GM19240 (cell line): Measurements from ENCODE around the gene RNF168.
"Not testable (repeated sequence)": the region's sequence is repeated elsewhere in the genome, so short reads cannot be mapped to it uniquely, and the experiment has no call there.

Source experiments
- DNase-seq: peaks from one replicate; pipeline ENCODE4 v3.0.0; 2011; ENCODE audit warnings: low spot score; ENCODE audit not compliant: insufficient read length

Gene RNF168

DNA sequence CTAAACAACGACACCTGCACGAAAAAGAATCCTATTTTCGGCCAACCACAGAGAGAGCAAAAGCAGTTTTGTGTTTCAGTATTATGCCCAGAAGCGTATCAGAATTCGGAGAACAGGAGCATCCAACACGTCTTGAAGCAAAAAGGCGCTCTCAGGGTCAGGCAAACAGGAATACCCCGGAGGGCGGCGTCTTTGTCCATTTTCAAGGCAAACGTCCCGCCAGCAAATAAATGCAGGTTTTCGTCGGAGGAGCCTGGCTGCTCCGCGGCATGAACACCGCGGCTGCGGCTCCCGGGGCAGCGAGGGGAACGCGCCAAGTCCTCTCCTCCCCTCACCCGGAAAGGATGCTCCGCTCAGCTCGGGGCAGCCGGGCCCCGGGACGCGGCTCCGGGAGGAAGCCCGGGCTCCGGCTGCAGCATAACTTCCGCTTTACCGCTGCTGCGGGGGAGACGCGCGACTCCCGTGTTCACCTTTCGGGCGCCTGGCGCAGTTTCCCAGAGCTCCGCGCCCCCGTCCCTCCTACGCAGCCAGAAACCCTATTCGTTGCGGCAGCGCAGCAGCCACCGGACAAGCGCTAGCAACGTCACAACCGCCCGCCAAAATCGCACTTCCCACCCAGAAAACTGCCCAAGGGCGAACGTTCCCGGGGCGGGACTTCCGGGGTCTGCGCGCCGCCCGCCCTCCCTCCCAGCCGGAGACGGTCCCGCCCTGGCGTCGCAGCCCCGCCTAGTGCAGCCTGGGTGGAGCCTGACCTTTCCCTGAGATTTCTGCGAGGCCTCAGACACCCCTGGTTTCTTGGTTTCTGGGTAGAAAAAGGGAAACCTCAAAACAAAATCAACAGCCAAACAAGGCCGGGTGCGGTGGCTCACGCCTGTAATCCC, at the start of gene RNF168:
Gene RNF168 (minus strand): TSS at position 573 of the 881 bp plus-strand sequence. CDS start 595 bp downstream, outside the sequence.
- DNase-seq = peak; percentile 88

GRCh38 chr3:196552253-196552652, 48.7 kb upstream of the RNF168 start:
- no peak for DNase-seq

DNA sequence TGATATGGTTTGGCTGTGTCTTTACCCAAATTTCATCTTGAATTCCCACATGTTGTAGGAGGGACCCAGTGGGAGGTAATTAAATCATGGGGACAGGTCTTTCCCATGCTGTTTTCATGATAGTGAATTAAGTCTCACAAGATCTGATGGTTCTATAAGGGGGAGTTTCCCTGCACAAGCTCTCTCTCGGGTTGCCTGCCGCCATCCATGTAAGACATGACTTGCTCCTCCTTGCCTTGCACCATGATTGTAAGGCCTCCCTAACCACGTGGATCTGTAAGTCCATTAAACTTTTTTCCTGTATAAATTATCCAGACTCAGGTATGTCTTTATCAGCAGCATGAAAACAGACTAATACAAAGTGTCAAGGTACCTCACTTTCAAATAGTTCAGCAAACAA, 46.6 kb upstream of the RNF168 start:
- DNase-seq = not testable (repeated sequence)

GRCh38 chr3:196549312-196549711, 45.7 kb upstream of the RNF168 start:
- not testable (repeated sequence) for DNase-seq

DNA sequence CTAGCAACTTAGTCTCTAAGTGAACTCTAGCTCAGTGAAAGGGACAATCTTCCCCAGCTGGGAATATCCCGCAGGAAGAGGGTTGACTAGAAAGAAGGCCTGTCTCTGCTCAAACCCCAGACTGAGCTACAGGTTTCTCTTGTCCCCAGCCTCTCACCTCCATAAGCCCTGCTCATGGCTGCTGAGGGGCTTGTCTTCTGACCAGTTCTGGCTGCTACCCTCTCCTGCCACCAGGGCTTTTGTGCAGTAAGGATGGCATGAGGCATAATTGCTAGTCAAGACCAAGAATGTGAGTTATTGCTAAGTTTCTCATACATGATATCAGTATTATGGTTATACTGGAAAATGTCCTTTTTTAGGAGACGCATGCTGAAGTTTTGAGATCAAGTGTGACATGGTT, 43.5 kb upstream of the RNF168 start:
- no peak for DNase-seq

DNA sequence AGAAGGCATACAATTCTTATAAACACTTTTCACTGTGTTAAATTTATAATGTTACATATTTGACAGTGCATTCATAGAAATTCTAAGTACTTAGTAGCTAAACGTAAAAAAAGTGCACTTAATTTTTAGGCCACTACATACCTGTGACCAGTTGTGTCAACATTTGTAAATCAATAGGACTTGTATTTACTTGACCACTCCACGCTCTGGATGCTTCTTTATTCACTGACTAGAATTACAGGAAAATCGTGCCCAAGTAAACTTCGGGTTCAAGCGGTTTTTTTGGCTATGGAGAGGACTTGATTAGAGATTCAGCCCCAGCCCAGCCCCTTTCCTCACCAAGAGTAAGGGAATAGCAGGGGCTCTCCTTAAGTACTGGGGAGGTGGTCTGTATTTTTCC, 43.0 kb upstream of the RNF168 start:
- no peak for DNase-seq

DNA sequence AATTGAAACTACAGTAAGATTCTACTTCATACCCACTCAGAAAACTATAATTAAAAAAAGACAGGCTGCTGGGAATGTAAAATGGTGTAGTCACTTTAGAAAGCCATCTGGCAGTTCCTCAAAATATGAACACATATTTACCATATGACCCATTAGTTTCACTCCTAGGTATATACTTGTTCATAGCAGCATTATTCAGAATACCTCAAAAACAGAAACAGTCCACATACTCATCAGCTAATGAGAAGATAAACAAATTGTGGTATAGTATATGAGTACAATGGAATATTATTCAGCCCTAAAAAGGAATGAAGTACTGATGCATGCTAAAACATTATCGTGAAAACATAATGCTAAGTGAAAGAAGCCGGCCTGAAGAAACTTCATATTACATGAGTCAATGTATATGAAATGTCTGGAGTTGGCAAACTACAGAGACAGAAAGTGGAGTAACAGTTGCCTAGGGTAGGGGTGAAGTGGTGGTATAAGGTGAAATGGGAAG, 41.0 kb upstream of the RNF168 start:
- DNase-seq = no peak

GRCh38 chr3:196541684-196542445, 38.3 kb upstream of the RNF168 start:
- DNase-seq = no peak

GRCh38 chr3:196537319-196537984, 33.9 kb upstream of the RNF168 start:
- DNase-seq = peak; percentile 26

GRCh38 chr3:196533260-196533681, 29.7 kb upstream of the RNF168 start:
- no peak for DNase-seq

DNA sequence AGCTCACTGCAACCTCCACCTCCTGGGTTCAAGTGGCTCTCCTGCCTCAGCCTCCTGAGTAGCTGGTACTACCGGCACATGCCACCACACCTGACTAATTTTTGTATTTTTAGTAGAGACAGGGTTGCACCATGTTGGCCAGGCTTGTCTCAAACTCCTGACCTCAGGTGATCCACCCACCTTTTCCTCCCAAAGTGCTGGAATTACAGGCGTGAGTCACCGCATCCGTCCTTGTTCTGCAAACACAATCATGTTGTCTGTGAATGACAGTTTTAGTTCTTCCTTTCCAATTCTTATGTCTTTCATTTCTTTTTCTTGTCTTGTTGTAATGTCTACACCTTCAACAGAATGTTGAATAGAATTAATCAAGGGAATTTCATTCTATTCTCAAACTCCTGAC, 27.9 kb upstream of the RNF168 start:
- DNase-seq = no peak

- peak; percentile 88 for DNase-seq
Measured at GRCh38 chr3:196528639-196529233, 25.2 kb upstream of the RNF168 start.

GRCh38 chr3:196525141-196525540, 21.6 kb upstream of the RNF168 start:
- no peak for DNase-seq

DNA sequence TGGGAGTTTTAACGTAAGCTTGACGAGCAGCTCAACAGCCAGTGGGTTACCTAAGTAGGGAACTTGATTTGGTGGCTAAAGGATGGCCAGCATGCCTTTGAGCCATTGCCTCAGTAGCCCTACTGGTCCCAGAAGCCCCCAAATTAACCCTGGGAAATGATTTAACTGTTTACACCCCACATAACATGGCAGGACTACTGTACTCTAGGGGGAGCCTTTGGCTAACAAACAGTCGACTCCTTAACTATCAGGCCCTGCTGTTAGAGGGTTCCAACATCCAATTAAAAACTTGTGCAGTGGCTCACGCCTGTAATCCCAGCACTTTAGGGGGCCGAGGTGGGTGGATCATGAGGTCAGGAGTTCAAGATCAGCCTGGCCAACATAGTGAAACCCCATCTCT, 21.0 kb upstream of the RNF168 start:
- no peak for DNase-seq

DNA sequence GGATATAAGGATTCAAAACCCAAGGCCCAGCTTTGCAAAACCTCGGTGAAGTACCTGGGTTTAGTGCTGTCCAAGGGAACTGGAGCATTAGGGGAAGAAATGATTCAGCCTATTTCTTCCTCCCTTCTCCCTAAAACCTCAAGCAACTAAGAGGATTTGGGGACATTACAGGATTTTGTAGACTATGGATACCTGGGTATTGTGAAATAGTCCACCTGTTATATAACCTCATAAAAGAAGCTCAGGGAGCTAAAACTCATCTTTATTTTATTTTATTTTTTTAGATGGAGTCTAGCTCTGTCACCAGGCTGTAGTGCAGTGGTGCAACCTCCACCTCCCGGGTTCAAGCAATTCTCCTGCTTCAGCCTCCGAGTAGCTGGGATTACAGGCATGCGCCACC, 20.3 kb upstream of the RNF168 start:
- DNase-seq = no peak

DNA sequence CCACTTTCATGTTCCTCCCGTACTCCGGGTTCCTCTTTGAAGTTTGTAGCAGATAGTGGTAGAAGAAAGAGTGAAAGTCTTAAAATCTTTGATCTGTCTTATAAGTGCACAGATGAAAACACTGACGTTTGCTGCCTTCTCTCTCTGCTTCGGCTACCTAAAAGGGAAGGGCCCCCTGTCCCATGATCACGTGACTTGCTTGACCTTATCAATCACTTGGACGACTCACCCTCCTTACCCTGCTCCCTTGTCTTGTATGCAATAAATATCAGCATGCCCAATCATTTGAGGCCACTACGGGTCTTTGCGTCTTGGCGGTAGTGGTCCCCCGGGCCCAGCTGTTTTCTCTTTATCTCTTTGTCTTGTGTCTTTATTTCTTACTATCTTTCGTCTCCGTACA, 17.7 kb upstream of the RNF168 start:
- not testable (repeated sequence) for DNase-seq

DNA sequence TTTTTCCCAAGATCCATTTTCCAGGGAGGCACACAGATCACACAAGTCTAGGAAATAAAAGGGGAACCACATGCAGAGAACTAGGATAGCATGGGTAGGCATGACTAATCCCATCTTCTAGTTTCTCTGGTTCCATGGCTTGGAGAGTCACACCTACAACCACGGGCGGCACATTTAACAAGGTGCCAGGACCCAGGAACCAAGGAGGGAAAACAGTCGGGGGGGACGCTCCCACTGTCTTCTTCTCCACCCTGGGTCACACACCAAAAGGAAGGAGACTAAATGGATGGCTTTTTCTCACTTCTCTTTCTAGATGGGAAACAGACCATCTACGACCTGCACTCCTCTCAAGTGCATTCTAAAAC, 16.1 kb upstream of the RNF168 start:
- no peak for DNase-seq

GRCh38 chr3:196518966-196519717, 15.6 kb upstream of the RNF168 start:
- no peak for DNase-seq

DNA sequence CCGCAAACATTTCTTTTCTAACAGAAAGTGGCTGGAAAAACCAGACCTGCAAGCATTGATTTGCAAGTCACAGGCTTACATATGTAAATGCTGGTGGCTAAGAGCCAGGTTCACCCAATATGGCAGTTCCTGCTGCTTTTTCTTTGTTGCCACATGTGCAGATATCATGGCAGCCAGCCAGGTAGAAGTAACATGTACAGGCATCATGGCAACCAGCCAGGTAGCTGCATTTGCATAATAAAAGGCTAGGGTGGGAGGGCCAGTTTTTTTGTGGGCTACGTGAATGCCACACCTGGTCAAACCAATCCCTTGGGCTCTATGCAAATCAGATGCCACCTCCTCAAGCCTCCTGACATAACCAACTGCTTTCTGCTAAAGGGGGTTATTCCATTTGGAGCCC, 14.4 kb upstream of the RNF168 start:
- DNase-seq = no peak

DNA sequence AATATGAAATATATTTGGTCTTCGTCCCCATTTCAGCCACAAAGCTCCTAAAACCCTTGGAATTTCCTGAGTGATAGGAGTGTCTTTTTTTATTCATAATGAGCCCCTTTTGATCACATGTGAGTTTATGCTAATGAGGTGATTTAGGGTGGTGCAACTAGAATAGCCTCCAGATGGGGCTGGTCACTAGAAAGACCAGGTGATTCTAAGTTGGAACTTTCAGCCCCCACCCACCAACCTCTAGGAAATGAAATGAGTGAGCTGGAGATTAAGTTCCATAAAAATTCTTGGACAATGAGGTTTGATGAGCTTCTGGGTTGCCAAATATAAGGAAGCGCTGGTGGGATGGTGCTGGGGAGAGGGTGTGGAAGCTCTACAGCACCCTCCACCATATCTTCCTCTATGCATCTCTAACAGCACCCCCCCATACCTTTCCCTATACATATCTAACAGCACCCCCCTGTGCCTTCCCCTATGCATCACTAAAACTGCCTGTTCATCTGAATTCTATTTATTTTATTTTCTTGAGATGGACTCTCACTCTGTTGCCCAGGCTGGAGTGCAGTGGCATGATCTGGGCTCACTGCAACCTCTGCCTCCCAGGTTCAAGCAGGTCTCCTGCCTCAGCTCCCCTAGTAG, 13.7 kb upstream of the RNF168 start:
- no peak for DNase-seq
